Left hindlimb (tissue), 1 donor: ENCODE data around the gene DTYMK.

Experiments used
- DNase-seq: peaks from one replicate; pipeline ENCODE4 v3.0.0-alpha.2; 2018

DTYMK gene

DNA sequence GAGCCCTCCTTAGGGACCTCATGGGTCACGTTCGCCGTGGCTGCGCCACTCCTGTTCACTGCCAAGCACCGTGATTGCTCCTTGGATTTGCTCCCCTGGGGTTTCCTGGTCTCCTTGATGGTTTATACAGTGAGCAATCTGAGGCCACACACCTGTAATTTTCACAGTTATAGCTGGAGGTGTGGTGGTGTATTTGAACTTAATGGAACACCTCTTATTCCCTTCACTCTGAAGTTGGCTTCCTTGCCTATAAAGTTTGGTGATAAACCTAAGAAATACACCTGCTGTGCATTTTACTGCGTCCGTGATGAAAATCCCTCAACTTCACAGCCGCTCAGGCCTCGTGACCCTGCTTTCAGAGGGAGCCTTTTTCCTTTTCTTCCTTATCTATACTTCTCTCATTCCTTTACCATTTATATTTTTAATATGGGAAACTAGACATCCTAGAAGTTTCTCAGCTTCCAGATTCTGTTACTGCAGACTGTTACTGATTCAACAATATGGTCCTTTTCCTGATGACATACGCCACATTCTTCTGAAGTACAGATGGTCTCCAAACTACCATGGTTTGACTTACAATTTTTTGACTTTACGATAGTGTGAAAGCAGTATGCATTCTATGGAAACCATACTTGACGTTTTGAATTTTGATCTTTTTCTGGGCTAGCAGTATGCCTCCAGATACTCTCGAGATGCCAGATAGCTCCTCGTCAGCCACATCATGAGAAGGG lies 40.5 kb downstream of the DTYMK start:
- no peak for DNase-seq

DNA sequence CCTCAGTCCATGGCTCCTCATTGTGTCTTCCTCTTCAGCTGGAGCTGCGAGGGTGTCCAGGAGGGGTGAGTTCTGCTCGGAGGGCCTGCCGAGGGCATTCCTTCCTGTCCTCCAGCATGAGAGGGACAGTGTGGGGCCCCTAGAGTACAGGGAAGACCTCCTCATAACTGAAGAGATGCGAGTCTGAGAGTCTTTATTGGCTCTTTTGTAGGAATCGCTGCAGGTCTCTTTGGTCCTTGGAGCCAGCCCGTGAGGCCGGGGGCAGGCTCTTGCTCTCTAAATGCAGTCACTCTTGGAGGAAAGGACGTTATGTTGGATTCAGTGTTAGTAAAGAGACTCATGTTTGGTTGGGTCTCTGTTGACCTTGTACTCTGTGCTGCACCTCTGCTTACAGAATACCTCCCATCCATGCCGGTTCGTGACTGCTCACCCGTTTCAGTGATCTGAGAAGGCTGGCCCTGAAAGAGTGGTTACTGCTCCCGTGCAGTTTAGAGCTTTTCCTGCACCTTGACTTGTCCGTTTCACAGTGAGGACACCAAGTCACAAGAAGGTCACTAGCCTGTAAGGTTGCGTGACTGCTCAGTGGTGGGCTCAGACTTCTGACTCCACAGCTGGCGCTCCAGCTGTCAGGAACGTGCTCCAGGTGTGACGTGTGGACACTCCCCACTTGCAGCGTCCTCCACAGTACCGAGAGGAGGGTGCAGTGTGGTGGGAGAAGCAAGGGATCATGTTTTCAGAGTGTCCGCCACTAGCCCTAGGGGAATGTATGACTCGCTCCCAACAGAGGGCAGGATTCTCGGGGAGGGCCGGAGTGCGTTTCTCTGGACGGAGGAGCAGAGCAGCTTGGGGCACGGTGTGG lies 41.3 kb downstream of the DTYMK start:
- DNase-seq, result no peak

DNA sequence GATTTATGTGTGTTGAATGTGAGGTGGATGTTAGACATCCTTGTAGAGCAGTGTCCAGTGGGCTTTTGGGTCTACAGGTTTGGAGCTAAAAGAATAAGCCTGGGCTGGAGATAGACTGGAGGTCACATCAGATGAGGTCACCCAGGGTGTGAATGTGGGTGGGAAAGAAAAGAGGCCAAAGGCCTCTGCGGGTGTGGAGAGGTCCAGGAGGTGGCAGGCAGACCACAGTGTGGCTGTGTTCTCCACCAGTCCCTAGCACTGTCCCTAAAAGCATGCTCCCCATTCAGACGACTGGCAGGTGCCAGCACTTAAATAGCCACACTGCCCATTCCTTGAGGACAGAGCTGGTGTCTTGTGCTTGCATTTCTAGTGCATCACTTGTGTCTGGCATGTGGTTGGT lies 45.0 kb downstream of the DTYMK start:
- DNase-seq, result no peak

DNA sequence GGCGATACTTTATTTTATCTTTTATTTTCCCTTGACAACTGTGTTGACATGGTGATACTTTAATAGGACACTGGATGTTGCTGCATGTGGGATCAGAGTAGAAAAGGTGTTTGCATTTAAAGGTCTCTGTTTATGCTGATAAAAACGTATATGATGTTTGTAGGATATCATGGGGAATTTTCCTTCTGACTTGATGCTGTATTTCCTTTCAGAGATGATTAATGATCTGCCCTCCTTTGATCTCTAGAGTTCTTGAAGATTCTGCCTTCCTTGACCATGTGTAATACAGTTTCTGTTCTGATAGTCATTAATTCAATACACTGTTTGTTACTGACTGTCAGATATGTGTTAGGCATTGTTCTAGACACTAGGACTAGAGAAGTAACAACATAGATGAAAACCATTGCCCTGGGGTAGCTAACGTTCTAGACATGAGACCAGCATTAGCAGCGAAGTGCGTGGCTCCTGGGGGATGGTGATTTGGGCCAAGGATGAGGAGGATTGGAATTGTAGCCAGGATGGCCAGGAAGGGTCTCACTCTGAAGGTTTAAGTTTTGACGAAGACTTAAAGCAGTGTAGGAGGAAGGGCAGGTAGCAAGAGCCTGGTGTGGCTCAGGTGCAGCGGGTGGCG lies 46.3 kb downstream of the DTYMK start:
- DNase-seq, result no peak

DNA sequence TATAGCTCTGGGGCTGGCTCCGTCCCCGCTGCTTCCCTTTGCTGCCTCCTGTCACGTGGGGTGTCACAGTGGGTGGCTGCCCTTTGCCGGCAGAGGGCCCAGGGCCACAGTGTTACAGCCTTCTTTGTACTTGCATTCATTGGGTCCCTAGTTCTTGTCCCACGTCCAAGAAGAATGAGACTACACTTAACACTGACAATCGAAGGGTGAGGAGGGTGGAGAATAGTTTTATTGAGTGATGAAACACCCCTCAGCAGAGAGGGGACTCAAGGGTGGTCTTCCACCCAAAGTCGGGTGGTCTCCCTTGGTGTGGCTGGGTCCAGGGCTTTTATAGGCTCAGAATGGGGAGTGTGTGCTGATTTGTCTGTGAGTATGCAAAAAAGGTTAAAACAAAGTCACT lies 47.2 kb downstream of the DTYMK start:
- DNase-seq, result no peak

DNA sequence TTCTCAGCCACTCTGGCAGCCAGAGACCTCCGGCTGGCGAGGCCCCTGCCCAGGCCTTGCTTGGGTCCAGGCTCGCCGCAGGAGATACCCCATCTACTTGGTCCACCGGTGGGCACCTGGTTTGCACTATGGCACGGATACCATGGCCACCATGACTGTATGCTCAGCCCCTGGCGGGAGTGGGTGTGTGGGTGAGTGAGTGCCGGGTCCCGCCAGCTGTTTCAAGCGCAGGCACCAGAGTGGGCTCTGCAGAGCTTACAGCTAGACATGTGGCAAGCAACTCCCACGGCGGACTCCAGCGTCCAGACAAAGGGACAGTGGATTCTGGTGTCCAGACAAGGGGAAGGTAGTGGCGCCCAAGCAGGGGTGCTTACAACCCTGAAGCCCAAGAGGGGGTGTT lies 47.7 kb downstream of the DTYMK start:
- no peak for DNase-seq

DNA sequence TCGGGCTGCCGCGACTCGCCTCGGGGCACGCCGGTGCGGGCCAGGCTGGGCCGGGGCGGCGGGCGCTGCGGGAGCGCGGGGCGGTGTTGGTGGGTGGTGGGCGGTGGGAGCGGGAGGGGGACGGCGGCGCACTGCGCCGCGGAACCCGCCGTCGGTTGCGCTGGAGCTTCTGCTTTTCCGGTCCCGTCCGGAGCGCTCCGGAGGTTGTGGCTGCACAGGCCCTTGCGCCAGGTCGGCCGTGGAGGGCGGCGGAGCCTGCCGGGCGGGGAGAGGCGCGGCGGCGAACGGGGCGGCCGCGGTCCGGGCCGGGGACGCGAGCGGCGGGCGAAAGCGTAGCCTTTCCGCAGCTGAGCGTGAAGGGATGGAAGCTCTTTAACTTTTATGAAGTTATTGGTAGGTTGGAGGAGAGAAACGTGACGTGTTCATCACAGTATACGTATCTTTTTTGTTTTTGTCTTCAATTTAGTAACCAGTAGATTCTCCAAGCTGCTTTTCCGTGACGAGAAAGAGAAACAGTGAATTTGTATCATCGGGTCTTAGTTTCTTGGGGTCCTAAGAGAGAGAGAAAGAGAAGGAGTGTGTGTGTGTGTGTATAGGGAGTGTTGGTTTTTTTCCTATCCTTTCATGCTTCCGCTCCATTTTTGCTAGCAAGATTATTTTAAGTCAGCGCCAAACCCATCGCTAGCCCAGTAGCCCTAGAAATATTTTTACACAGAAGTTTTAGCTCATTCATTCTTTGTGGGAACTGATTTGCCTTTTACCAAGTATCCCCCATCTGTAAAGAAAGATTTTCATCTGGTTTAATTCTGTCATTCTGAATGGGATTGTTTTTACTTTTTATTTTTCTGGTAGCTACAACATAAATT lies 48.6 kb downstream of the DTYMK start:
- DNase-seq, result no peak

DNA sequence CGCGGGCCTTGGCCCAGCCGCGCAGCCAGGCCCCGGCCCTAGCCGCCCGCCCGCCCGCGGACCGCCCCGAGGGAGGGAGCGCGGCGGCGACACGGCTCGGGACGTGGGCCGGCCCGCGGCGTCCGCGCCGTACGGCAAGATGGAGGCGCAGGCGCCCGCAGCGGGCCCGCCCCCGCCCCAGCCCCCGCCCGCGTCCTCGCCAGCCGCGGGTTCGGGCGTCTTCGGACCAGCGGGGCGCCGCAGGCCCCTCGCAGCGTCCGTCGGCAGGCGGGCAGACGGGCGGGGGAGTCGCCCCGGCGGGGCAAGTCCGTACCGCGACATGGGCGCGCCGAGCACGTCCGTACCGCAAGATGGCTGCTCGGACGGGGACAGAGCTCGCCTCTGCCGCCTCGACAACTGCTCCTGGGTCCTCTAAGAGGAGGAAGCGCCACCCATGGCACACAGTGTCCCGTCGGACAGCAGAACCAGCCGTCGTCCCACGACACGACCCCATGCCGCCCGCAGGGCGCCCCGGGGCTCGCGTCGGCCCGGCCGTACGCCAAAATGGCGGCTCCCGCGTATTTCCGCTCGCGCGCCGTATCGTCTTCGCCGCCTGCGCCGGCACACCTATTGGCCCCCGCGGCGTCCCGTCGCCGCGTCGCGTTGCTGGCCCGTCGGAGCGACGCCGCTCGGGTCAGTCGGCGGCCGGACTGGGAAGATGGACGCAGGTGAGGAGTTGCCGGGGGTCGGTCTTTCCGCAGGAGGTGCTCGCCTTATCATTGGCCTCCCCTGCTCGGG lies 49.4 kb downstream of the DTYMK start, which contains the start of the genes ATG4B and THAP4:
TSS of gene ATG4B (plus strand) at position 676 of the 777 bp plus-strand sequence. CDS start at position 698, 22 bp downstream.
TSS of gene THAP4 (minus strand) at position 141 of the 777 bp plus-strand sequence. CDS start 141 bp downstream, outside the sequence.
- DNase-seq, result peak; percentile 90

DNA sequence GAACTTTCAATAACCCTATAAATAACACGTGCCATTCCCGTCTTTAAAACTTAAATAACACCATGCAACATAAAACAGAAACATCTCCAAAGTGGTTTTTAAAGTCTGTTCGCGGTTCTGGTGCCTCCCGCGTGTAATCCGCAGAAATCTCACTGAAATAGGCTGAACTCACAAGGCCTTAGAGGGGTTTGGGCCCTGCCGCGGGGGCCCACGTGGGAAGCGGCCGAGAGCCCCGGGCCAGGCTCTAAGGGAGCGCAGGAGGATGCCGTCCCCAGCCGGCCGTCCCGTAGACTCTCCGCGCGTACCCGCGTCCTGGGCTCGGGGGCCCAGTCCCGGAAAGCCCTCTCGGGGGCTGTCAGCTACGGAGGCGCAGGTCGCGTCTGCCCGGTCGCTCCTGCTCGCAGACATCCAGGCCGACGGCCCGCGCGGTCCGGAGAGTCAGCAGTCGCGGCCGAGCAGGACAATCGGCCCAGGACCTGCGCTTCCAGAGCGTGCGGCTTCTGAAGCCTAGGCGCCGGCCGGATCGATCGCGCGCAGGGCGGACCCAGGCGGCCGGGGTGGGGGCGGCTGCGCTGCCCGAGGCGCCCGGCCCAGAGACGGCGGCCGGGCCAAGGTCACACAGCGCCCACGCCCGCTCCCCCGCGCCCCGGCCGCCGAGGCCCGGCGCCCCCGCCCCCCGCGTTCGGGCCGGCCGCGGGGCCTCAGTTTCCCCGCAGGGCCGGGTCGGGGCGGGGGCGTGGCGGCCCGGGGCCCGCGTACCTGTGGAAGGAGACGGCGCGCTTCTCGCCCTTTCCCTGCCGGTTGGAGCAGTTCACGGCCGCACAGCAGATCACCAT lies 50.2 kb downstream of the DTYMK start:
- peak; percentile 52 for DNase-seq

DNA sequence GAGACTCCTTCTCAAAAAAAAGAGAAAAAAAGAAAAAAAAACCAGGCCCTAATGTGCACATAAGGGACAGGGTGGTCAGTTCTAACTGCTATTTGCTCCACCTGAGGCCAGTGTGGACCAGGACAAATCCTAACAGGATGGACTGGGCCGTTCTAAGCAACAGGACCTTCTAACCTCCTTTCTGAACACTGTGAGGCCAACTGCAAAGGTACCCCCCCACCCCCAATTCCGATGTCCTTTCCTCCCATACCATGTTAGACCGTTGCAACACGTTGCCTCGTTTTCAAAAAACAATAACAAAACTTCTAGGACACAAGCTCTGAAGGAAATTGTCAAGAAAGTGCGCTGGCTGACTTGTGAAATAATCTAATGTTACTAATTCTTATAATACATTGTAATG lies 50.9 kb downstream of the DTYMK start:
- DNase-seq, result no peak

DNA sequence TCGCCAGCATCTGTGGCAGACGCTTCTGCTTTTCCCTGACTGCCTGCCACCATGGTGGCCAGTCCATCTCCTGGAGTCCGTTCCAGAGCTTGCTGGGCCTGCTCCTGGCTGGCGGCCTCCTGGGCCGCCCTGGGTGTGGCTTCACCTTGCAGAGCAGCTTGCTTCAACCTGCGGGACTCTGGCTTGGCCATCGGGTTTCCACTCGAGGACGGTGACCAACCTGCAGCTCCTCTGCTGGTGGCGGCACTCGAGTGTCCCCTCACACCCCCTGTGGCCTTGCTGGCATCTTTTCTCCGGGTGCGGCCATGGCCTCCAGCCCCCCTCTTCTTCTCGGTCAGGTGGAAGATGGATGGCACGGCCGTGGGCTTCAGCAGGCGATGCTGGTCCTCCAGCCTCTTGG lies 53.1 kb downstream of the DTYMK start:
- DNase-seq, result no peak

DNA sequence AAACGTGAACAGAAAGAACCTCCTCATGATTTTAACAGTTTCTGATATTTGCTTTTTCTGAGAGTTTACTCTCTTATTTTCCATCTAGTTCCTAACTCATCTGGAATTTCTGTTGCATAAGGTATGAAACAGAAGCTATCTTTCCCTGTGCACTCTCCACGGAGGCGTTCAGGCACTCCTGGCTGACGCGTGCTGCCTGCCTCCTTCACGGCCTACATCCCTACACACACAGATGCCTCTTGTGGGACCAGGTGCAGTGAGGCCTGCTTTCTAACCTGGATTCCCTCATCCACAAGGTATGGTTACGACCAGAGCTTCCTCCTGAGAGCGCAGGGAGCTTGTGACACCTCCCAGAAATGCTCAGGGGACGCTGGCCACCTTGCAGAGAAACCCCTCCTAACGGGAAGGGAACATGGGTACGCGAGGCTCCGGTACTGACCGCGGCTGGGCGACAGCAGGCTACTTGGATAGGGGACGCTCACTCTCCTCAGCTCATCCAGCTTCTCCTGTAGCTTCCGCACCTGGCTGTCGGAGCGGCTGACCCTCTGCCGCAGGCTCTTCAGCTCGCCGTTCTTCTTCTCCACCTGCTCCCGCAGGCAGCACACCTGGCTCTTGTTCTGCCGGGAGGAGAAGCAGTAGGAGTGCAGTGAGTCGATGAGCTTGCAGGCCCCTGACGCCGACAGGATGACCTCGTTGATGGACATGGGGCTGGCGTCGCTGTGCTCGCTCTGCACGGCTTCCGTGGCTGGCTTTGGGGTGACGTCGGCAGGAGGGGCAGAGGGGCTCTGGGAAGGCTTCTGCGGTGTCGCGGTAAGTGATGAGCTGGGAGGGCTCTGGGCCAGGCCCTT lies 53.9 kb downstream of the DTYMK start:
- no peak for DNase-seq

DNA sequence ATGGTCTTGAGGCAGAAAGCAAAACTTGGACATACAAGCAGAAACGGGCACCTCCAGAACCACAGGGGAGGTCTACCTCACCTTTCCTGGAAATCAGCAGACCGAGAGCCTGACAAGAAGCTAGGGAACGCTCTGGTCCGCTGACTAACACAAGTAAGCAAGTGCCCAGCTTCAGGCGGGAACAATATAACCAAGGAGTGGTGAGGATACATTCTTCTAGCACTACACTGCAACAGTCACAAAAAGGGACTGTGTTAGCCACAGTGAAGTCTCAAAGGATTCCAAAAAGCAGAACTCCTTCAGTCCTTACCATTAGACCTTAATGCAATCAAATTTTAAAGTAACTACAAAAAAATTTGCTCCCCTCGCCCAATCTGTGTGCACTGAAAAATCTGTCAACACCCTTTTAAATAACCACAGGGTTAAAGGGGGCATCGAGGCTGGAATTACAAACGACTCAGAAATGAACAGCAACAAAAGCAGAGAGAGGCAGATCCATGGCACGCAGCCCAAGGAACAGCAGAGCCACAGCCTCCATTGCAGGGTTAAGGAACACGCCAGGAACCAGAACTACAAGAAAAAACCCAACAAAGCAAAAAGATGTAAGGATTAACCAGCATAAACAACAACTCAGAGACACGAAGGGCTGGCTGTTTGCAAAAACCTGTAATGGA lies 56.7 kb downstream of the DTYMK start:
- DNase-seq, result no peak

DNA sequence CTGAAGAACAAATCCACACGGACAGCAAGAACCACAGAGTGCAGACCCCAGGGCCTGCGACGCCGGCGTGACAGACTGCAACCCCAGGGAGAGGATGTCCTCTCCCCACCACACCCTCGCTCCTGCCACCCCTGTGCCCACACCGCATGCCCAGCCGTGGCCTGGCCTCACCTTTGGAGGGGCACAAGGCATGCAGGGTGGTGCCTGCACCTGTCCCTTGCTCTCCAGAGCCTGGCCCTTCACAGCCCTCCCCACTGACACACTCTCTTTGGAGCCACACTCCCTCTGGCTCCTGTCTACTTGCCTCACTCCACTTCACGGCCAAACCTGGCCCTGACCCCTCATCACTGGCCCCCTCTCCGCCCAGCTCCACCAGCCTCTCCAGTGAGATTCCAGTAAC lies 58.9 kb downstream of the DTYMK start:
- no peak for DNase-seq
